DMS53 treated with DMSO at 0.1 percent for 48 hours (cell line): ENCODE data around the gene HOXB4.

Source experiments
- DNase-seq: peaks from one replicate; lab custom pipeline; 2025; ENCODE audit not compliant: unreplicated experiment; lab: John Stamatoyannopoulos, UW

HOXB4 gene

GRCh38 chr17:48590607-48591161 lies 12.5 kb upstream of the HOXB4 start:
- no peak for DNase-seq

GRCh38 chr17:48589831-48590606 lies 11.9 kb upstream of the HOXB4 start, which contains the start of gene HOXB3:
HOXB3 (minus strand) TSS chr17:48590241; CDS start chr17:48552474, 37,767 bp downstream.
- DNase-seq, result no peak

GRCh38 chr17:48589060-48589830 lies 11.1 kb upstream of the HOXB4 start:
- no peak for DNase-seq

GRCh38 chr17:48588528-48588927 lies 10.4 kb upstream of the HOXB4 start:
- DNase-seq, result no peak

GRCh38 chr17:48588074-48588415 lies 9.9 kb upstream of the HOXB4 start:
- no peak for DNase-seq

- DNase-seq, result no peak
These were observed 9.3 kb upstream of the HOXB4 start for GRCh38 chr17:48587276-48588073.

GRCh38 chr17:48586355-48587258 lies 8.5 kb upstream of the HOXB4 start:
- DNase-seq, result no peak

- no peak for DNase-seq
These were observed 6.1 kb upstream of the HOXB4 start for GRCh38 chr17:48584223-48584741.

GRCh38 chr17:48583708-48584222 lies 5.6 kb upstream of the HOXB4 start:
- DNase-seq, result no peak

- DNase-seq, result no peak
These were observed 4.6 kb upstream of the HOXB4 start for GRCh38 chr17:48582750-48583069.

GRCh38 chr17:48579760-48580554 lies 1.8 kb upstream of the HOXB4 start:
- DNase-seq, result no peak

- DNase-seq, result no peak
These were observed 1.3 kb upstream of the HOXB4 start for GRCh38 chr17:48579471-48579759.

- DNase-seq, result no peak
These were observed 693 bp upstream of the HOXB4 start for GRCh38 chr17:48578616-48579470.

- DNase-seq, result no peak
These were observed 712 bp downstream of the HOXB4 start for GRCh38 chr17:48577330-48577945.

GRCh38 chr17:48576479-48577309 lies 1.5 kb downstream of the HOXB4 start:
- DNase-seq, result no peak

GRCh38 chr17:48575673-48576478 lies 2.3 kb downstream of the HOXB4 start:
- no peak for DNase-seq
